ENCODE results near the gene LIF.

- TF ChIP-seq CTCF (conservative IDR thresholded peaks at IDR 0.05; ENCODE audit: low read length) (no peak), EZH2phosphoT487 (IDR thresholded peaks at IDR 0.05; ENCODE audit: borderline replicate concordance) (no peak)
Measured at GRCh38 chr22:30198921-30199320, 47.6 kb downstream of the LIF start.
